ENCODE data around the gene HCN4. TPM values are rescaled to one million over a fixed set of nuclear protein-coding genes. Genes with fewer than 3 reads are reported as not detected.
"Not testable (repeated sequence)": the region's sequence is repeated elsewhere in the genome, so short reads cannot be mapped to it uniquely, and the experiment has no call there.

HCN4 gene
- total and polyA plus RNA-seq, 2 donors, result 0.05 to 0.07 TPM

DNA sequence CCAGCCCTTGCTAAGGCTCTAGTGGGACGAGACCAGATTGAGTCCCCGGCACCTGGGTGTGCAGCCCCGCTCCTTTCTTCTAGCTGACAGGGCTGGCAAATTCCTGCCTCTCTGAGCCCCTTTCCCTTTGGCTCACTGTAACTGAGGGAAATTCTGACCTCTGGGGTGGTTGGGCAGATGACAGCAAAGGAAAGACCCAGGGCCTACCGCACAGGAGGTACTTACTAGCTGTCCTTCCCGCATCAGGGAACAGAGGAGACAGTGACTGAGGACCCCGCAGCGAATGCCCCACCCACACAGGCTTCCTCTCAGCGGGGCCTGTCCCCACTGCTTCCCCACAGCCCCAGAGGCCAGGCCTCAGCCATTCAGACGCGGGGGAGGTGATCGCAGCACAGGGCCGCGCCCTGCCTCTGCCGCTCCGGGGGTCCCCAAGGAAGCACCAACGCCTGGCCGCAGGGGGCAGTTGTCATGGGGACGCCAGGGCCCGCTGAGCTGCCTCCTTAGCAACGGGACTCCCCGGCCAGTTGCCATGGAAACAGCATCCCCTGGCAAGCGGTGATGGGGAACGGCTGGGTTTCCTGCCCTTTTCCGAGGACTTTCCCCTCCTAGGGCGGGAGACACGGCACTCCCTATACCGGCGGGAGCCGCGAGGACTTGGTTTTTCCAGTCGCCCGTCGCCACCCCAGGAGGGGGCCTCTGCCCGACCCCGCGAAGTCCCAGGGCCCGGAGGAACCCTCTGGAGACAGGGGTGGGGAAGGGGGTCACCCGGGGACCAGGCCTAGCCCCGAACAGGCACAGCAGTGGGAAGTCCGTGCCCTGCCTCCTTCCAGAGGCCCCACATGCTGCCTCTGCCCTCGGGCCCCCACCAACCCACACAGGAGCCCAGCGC is 50.1 kb downstream of the HCN4 start:
- H3K4me1 ChIP-seq (ENCODE audit: control insufficient read depth in 2 of 2, insufficient read depth in 2 of 2, low read length in 2 of 2), result no peaks in the 10 kb centered on the region
- H3K4me3 ChIP-seq (ENCODE audit: low read length in 2 of 2), result no peak overlapping the region
- no peaks in the 10 kb centered on the region for H3K36me3 ChIP-seq (ENCODE audit: control insufficient read depth in 2 of 2, insufficient read depth in 2 of 2, low read length in 1 of 2)
- WGBS, result 24% methylated on average over 42 of the region's 42 CpGs
- H3K27me3 ChIP-seq (ENCODE audit: control insufficient read depth in 2 of 2, insufficient read depth in 1 of 2, low read length in 1 of 2), result peaks cover 9 to 27% of the 10 kb centered on the region in 2 donors
- peak in 1 of 9 donors; percentile 15 for DNase-seq (ENCODE audit: low read depth in 6 of 9, low spot score in 9 of 9)
- no peak overlapping the region for H3K27ac ChIP-seq (ENCODE audit: low read depth in 1 of 2, low read length in 1 of 2)
- no peaks in the 10 kb centered on the region for H3K9me3 ChIP-seq (ENCODE audit: control insufficient read depth in 2 of 2, insufficient read depth in 1 of 2, low read length in 1 of 2)

GRCh38 chr15:73317651-73318462 is 50.9 kb downstream of the HCN4 start:
- Histone ChIP-seq H3K27me3 (ENCODE audit: control insufficient read depth in 2 of 2, insufficient read depth in 1 of 2, low read length in 1 of 2) (peaks cover 9 to 27% of the 10 kb centered on the region in 2 donors), H3K4me1 (ENCODE audit: control insufficient read depth in 2 of 2, insufficient read depth in 2 of 2, low read length in 2 of 2) (no peaks in the 10 kb centered on the region), H3K36me3 (ENCODE audit: control insufficient read depth in 2 of 2, insufficient read depth in 2 of 2, low read length in 1 of 2) (no peaks in the 10 kb centered on the region), H3K4me3 (ENCODE audit: low read length in 2 of 2) (no peak overlapping the region), H3K27ac (ENCODE audit: low read depth in 1 of 2, low read length in 1 of 2) (no peak overlapping the region), H3K9me3 (ENCODE audit: control insufficient read depth in 2 of 2, insufficient read depth in 1 of 2, low read length in 1 of 2) (no peaks in the 10 kb centered on the region)
- no peak for DNase-seq (ENCODE audit: low read depth in 6 of 9, low spot score in 9 of 9)
- WGBS, result 87% methylated on average over 16 of the region's 16 CpGs

GRCh38 chr15:73313861-73314260 is 54.9 kb downstream of the HCN4 start:
- no peaks in the 10 kb centered on the region for H3K36me3 ChIP-seq (ENCODE audit: control insufficient read depth in 2 of 2, insufficient read depth in 2 of 2, low read length in 1 of 2)
- H3K4me3 ChIP-seq (ENCODE audit: low read length in 2 of 2), result no peak overlapping the region
- H3K27me3 ChIP-seq (ENCODE audit: control insufficient read depth in 2 of 2, insufficient read depth in 1 of 2, low read length in 1 of 2), result peaks cover 3 to 15% of the 10 kb centered on the region in 2 donors
- no peak overlapping the region for H3K27ac ChIP-seq (ENCODE audit: low read depth in 1 of 2, low read length in 1 of 2)
- H3K9me3 ChIP-seq (ENCODE audit: control insufficient read depth in 2 of 2, insufficient read depth in 1 of 2, low read length in 1 of 2), result no peaks in the 10 kb centered on the region
- H3K4me1 ChIP-seq (ENCODE audit: control insufficient read depth in 2 of 2, insufficient read depth in 2 of 2, low read length in 2 of 2), result no peaks in the 10 kb centered on the region
- 82% methylated on average over 2 of the region's 2 CpGs for WGBS
- DNase-seq (ENCODE audit: low read depth in 6 of 9, low spot score in 9 of 9), result no peak

DNA sequence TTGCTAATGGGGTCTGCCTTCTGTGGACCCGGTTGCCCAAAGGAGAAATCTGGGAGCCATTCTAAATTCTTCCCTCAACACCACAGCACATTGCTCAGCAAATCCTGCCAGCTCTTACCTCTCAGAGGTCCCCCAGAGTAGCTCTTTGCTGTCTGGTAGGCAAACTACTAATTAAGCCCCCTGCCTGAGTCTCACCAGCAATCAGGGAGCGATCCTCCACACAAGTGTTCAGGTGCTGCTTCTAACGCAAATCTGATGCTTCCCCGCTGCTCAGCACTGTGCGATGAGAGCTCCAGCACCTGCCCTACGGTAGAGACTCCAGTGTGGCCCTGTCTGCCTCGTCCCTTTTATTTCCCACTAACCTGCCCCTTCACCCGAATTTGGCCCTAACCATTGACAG is 60.5 kb downstream of the HCN4 start:
- no peak for DNase-seq (ENCODE audit: low read depth in 6 of 9, low spot score in 9 of 9)
- Histone ChIP-seq H3K9me3 (ENCODE audit: control insufficient read depth in 2 of 2, insufficient read depth in 1 of 2, low read length in 1 of 2) (no peaks in the 10 kb centered on the region), H3K4me1 (ENCODE audit: control insufficient read depth in 2 of 2, insufficient read depth in 2 of 2, low read length in 2 of 2) (no peaks in the 10 kb centered on the region), H3K27me3 (ENCODE audit: control insufficient read depth in 2 of 2, insufficient read depth in 1 of 2, low read length in 1 of 2) (no peaks in the 10 kb centered on the region), H3K36me3 (ENCODE audit: control insufficient read depth in 2 of 2, insufficient read depth in 2 of 2, low read length in 1 of 2) (no peaks in the 10 kb centered on the region), H3K4me3 (ENCODE audit: low read length in 2 of 2) (no peak overlapping the region), H3K27ac (ENCODE audit: low read depth in 1 of 2, low read length in 1 of 2) (no peak overlapping the region)
- 95% methylated on average over 8 of the region's 8 CpGs for WGBS

DNA sequence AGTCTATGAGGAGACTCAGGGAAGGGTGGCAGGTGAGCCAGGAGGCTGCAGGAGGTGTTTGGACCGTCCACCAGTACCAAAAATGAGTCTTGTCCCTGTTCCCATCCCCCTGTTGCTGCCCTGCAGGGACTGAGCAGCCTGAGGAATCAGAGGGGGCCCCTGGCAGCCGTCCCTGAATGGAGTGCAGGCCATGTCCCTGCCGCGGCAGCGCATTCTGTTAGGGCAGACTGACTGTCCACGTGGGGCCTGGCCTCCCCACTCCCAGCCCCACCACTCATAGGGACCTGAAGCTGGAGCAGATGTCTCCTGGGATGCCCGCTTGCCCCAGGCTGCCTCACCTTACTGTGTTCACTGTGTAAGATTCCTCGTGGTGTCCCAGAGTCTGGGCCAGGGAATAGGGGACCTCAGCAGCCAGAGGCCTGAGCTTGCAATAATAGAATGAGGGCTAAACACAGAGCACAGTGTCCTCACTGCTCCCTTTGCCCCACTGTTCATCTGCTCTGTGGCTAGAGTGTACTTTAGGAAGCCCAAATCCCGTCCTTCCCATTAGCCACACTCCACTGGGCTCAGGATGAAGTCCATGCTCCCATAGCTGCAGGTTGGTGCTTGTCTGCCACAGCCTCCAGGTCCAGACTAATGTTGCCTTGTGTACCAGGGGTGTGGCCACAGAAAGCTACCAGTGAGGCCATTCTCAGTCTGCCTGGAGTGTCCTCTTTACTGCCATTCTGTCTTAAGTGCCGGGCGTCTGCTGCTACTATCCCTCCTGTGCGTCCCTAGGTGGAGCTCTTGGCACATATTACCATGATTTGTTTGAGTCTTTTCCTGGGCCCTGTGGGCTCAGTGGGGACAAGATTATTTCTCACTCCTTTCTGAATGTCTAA is 63.2 kb downstream of the HCN4 start:
- Histone ChIP-seq H3K27me3 (ENCODE audit: control insufficient read depth in 2 of 2, insufficient read depth in 1 of 2, low read length in 1 of 2) (no peaks in the 10 kb centered on the region), H3K4me1 (ENCODE audit: control insufficient read depth in 2 of 2, insufficient read depth in 2 of 2, low read length in 2 of 2) (no peaks in the 10 kb centered on the region), H3K27ac (ENCODE audit: low read depth in 1 of 2, low read length in 1 of 2) (no peak overlapping the region), H3K4me3 (ENCODE audit: low read length in 2 of 2) (no peak overlapping the region), H3K9me3 (ENCODE audit: control insufficient read depth in 2 of 2, insufficient read depth in 1 of 2, low read length in 1 of 2) (no peaks in the 10 kb centered on the region), H3K36me3 (ENCODE audit: control insufficient read depth in 2 of 2, insufficient read depth in 2 of 2, low read length in 1 of 2) (no peaks in the 10 kb centered on the region)
- WGBS, result 73% methylated on average over 12 of the region's 12 CpGs
- DNase-seq (ENCODE audit: low read depth in 6 of 9, low spot score in 9 of 9), result peak in 4 of 9 donors; percentile 3 to 28 (median 10)

GRCh38 chr15:73303636-73304035 is 65.1 kb downstream of the HCN4 start:
- H3K9me3 ChIP-seq (ENCODE audit: control insufficient read depth in 2 of 2, insufficient read depth in 1 of 2, low read length in 1 of 2), result no peaks in the 10 kb centered on the region
- H3K4me3 ChIP-seq (ENCODE audit: low read length in 2 of 2), result no peak overlapping the region
- H3K27me3 ChIP-seq (ENCODE audit: control insufficient read depth in 2 of 2, insufficient read depth in 1 of 2, low read length in 1 of 2), result no peaks in the 10 kb centered on the region
- no peak for DNase-seq (ENCODE audit: low read depth in 6 of 9, low spot score in 9 of 9)
- H3K27ac ChIP-seq (ENCODE audit: low read depth in 1 of 2, low read length in 1 of 2), result no peak overlapping the region
- H3K4me1 ChIP-seq (ENCODE audit: control insufficient read depth in 2 of 2, insufficient read depth in 2 of 2, low read length in 2 of 2), result no peaks in the 10 kb centered on the region
- no peaks in the 10 kb centered on the region for H3K36me3 ChIP-seq (ENCODE audit: control insufficient read depth in 2 of 2, insufficient read depth in 2 of 2, low read length in 1 of 2)
- WGBS, result 33% methylated on average over 5 of the region's 5 CpGs

- not testable (repeated sequence) for H3K4me3 ChIP-seq (ENCODE audit: low read length in 2 of 2); H3K36me3 ChIP-seq (ENCODE audit: control insufficient read depth in 2 of 2, insufficient read depth in 2 of 2, low read length in 1 of 2); H3K4me1 ChIP-seq (ENCODE audit: control insufficient read depth in 2 of 2, insufficient read depth in 2 of 2, low read length in 2 of 2); H3K27ac ChIP-seq (ENCODE audit: low read depth in 1 of 2, low read length in 1 of 2); DNase-seq (ENCODE audit: low read depth in 6 of 9, low spot score in 9 of 9); H3K9me3 ChIP-seq (ENCODE audit: control insufficient read depth in 2 of 2, insufficient read depth in 1 of 2, low read length in 1 of 2); H3K27me3 ChIP-seq (ENCODE audit: control insufficient read depth in 2 of 2, insufficient read depth in 1 of 2, low read length in 1 of 2)
- 92% methylated on average over 11 of the region's 11 CpGs for WGBS
Measured at GRCh38 chr15:73300286-73300685, 68.5 kb downstream of the HCN4 start.

GRCh38 chr15:73298522-73299245 is 70.1 kb downstream of the HCN4 start:
- Histone ChIP-seq H3K36me3 (ENCODE audit: control insufficient read depth in 2 of 2, insufficient read depth in 2 of 2, low read length in 1 of 2) (no peaks in the 10 kb centered on the region), H3K4me3 (ENCODE audit: low read length in 2 of 2) (no peak overlapping the region), H3K4me1 (ENCODE audit: control insufficient read depth in 2 of 2, insufficient read depth in 2 of 2, low read length in 2 of 2) (no peaks in the 10 kb centered on the region), H3K27ac (ENCODE audit: low read depth in 1 of 2, low read length in 1 of 2) (no peak overlapping the region), H3K9me3 (ENCODE audit: control insufficient read depth in 2 of 2, insufficient read depth in 1 of 2, low read length in 1 of 2) (no peaks in the 10 kb centered on the region), H3K27me3 (ENCODE audit: control insufficient read depth in 2 of 2, insufficient read depth in 1 of 2, low read length in 1 of 2) (no peaks in the 10 kb centered on the region)
- 89% methylated on average over 7 of the region's 7 CpGs for WGBS
- DNase-seq (ENCODE audit: low read depth in 6 of 9, low spot score in 9 of 9), result no peak
